ENCODE results near the gene LIN7A.
"Not testable (repeated sequence)": the region's sequence is repeated elsewhere in the genome, so short reads cannot be mapped to it uniquely, and the experiment has no call there.

The LIN7A gene

GRCh38 chr12:80811957-80812708 is 125.6 kb downstream of the LIN7A start:
- DNase-seq (ENCODE audit: low read depth, low spot score), result no peak

DNA sequence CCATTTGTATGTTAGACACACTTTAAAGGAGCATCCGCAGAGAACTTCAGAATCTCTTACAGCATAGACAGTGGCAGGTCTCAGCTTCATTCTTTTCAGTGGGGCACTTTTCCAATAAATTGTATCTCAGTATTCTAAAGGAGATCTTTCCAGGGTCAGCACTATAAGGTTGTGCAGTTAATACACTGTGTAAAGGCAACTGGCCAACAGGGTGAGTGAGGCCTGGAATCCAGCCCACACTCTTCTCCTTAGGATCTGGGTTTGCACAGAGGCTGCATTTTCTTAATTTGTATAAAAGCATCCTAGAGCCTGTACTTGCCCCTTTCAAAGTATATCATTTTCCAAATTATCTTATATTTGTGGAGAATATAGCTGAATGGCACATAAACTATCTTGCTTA is 126.9 kb downstream of the LIN7A start:
- DNase-seq (ENCODE audit: low read depth, low spot score), result no peak

- no peak for DNase-seq (ENCODE audit: low read depth, low spot score)
Measured at GRCh38 chr12:80807640-80808288, 130.0 kb downstream of the LIN7A start.

GRCh38 chr12:80805106-80805505 is 132.6 kb downstream of the LIN7A start:
- no peak for DNase-seq (ENCODE audit: low read depth, low spot score)

- DNase-seq (ENCODE audit: low read depth, low spot score), result no peak
Measured at GRCh38 chr12:80802652-80803400, 134.9 kb downstream of the LIN7A start.

- no peak for DNase-seq (ENCODE audit: low read depth, low spot score)
Measured at GRCh38 chr12:80798281-80798680, 139.5 kb downstream of the LIN7A start.

- no peak for DNase-seq (ENCODE audit: low read depth, low spot score)
Measured at GRCh38 chr12:80794551-80794950, 143.2 kb downstream of the LIN7A start.

DNA sequence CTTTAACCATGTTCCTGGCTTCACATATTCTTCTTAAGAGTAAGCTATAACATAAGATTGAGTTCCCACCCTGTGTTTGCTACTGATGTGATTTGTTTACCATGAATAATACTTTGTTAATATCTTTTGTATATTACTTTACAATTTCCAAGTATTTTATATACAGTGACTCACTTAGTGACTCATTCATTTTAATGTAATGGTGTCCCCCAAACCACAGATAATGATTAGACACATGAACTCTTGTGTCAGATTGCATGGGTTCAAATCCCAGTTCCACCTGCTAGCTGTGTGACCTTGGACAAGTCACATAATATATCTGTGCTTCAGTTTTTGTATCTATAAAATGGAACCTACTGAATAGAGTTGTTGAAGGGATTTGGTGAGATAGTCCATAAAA is 144.9 kb downstream of the LIN7A start:
- no peak for DNase-seq (ENCODE audit: low read depth, low spot score)

DNA sequence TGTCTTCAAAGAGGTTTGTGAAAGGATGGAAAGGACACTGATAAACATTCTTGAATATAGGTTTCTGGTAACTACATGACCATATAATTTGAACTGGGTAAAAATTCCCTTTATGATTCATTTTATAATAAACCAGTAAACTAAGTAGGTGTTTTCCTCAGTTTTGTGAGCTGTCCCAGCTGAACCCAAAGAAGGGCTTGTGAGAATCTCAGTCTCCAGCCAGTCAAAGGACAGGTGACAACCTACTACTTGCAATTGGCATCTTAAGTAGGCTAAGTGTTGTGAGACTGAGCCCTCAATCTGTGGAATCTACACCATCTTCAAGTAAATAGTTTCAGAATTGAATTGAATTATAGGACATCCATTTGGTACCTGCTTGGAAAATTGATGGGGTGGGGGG is 145.9 kb downstream of the LIN7A start:
- DNase-seq (ENCODE audit: low read depth, low spot score), result no peak

DNA sequence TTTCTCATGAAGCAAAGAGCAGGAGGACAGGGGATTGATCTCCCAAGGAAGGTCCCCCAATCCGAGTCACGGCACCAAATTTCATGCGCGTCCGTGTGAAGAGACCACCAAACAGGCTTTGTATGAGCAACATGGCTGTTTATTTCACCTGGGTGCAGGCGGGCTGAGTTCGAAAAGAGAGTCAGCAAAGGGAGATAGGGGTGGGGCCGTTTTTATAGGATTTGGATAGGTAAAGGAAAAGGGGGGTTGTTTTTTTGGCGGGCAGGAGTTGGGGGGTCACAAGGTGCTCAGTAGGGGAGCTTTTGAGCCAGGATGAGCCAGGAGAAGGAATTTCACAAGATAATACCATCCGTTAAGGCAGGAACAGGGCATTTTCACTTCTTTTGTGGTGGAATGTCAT is 149.3 kb downstream of the LIN7A start:
- DNase-seq (ENCODE audit: low read depth, low spot score), result not testable (repeated sequence)

GRCh38 chr12:80782963-80783470 is 154.7 kb downstream of the LIN7A start:
- not testable (repeated sequence) for DNase-seq (ENCODE audit: low read depth, low spot score)

DNA sequence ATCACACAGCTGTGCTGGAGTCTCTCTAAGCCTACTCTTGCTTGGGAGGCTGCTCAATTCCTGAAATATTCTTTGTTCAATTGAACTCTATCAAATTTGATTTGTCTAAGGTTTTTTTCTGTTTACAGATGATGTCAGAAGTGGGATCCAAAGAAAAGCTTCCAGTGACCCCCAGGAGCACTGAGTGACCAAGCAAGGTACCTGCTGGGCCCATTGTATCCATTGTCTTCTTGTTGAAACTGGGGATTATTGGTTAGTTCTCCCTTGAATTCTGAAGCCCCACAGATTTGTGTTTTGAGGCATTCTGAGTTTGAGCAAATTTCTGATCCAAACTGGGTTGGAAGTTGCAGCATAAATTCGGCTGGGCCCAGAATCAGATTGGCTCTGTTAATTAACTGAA is 156.4 kb downstream of the LIN7A start:
- no peak for DNase-seq (ENCODE audit: low read depth, low spot score)

GRCh38 chr12:80780746-80781145 is 157.0 kb downstream of the LIN7A start:
- DNase-seq (ENCODE audit: low read depth, low spot score), result no peak

DNA sequence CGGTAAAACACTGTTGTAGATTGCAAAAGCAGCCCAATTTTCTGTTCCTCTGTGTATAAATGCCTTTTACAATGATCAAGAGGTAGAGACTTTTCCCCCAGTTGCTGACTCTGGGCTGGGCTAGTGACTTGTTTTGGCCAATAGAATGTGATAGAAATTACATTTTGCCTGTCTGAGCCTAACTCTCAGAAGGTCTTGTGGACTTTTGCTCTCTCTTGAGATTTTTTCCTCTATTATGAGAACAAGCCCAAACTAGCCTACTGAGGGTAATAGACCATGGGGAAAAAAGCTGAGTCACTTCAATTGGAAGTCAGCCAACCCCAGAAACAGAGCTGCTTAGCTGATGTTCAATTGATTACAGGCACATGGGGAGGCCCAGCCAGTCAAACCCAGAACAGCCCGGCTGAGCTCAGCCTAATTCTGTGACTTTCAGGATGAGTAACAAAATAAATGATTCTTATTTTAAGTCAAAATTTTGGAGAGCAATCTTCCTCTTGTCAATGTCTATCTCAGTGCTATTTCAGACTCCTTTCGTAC is 159.7 kb downstream of the LIN7A start:
- DNase-seq (ENCODE audit: low read depth, low spot score), result no peak

- no peak for DNase-seq (ENCODE audit: low read depth, low spot score)
Measured at GRCh38 chr12:80777587-80777986, 160.1 kb downstream of the LIN7A start.

- no peak for DNase-seq (ENCODE audit: low read depth, low spot score)
Measured at GRCh38 chr12:80776706-80777105, 161.0 kb downstream of the LIN7A start.

- DNase-seq (ENCODE audit: low read depth, low spot score), result no peak
Measured at GRCh38 chr12:80770958-80771357, 166.8 kb downstream of the LIN7A start.

DNA sequence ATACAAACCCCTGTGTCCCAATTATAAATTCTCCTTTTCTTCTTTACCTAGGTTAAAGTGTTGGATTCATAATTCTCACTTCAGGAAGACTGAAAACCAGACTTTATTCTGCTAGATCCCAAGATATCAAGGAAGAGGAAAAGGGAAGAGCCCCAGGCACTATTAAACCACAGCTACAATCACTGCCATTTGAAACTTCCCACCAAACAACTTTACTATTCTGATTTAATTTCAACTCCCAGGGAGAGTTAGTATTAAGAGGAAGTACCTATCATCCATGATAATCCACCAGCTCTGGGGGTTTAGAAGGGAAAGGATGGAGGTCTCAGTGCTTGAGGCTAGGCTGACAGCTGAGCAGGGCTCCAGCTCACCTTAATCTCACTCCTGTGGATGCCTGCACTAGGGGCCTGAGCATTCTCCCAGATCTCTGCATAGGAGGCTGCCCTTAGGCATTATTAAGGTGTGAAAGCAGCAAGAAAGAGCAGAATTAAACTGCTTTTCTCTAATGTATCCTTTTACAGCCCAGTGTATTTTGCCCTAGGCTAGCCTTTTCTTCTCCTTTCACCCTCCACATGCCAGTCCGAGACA is 168.1 kb downstream of the LIN7A start:
- no peak for DNase-seq (ENCODE audit: low read depth, low spot score)

DNA sequence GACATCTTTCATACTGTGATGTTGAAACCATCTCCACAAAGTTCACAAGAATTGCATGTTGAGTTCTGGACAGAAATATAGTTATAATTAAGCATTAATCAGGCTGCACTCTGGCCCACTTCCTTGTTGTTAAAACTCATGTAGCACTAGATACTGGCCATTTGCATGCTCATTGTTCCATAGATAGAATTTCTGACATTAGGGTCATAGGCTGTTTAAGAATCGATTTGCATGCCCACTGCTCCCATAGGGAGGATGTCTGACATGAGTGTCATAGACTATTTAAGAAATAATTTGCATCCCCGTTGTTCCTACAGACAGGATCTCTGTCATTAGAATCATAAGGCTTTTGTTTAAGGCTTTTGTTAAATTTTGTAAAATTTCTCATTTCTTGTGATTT is 170.8 kb downstream of the LIN7A start:
- DNase-seq (ENCODE audit: low read depth, low spot score), result no peak

DNA sequence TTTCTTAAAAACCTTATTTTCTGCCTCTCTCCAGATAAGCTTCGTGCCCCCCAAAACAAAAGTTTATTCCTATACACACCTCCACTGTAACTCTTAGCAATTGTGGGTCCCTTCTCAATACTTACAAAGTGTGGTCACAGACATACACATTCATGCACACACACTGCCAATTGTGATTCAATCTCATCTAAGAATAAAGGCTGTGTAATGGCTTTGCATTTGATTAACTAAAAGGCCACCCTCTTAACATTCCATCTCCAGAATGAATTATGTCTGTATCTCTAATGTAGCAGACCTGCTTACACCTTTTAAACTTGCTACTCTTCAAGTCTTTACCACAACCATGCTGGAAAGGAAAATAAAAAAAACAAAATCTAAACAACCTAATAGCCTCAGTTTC is 171.5 kb downstream of the LIN7A start:
- no peak for DNase-seq (ENCODE audit: low read depth, low spot score)

DNA sequence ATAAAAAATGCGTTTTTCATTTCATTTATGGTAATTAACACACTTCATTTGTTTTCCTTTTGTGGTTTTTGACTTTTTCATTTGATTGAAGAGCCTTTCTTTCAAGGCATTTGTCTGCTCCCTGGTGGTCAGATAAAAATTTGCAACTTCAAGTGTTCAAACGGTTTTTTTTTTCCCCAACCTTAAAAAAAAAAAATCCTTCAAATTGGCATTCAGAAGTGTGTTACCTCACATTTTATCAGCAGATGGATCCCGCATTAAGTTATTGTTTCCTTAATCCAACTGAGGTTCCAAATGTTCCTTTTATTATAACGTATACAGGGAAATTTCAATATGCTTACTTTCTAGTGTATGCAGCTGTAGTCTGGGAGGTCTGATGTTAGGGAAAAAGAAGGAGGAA is 173.9 kb downstream of the LIN7A start:
- no peak for DNase-seq (ENCODE audit: low read depth, low spot score)

GRCh38 chr12:80761838-80762237 is 175.9 kb downstream of the LIN7A start:
- no peak for DNase-seq (ENCODE audit: low read depth, low spot score)

Measured in iPS DF 19.7 (cell line).